Endothelial cell of umbilical vein (primary cell): ENCODE measurements around the gene SCAF11. TPM values are rescaled to one million over a fixed set of nuclear protein-coding genes. Genes with fewer than 3 reads are reported as not detected.

Experiments used
- BruUV-seq: library from RNA; stranded (reverse); fragments of 400-500 nt; replicated peaks from 2 replicates; lab custom pipeline; 2021; lab: Mats Ljungman, UMichigan
- CTCF ChIA-PET: fragments of 300-600, 350-600 bp; sonication (Branson Sonifier 250); formaldehyde crosslinking; loops from one replicate; lab custom pipeline; 2021; ENCODE audit warnings: antibody characterized with exemption, inconsistent platforms; lab: Charles Lee
- POLR2A ChIA-PET: fragments of 300-600, 350-600 bp; sonication (Branson Sonifier 250); formaldehyde crosslinking; loops from one replicate; lab custom pipeline; 2021; ENCODE audit warnings: antibody characterized with exemption, inconsistent platforms; lab: Charles Lee
- DNase-seq: peaks from one replicate; pipeline ENCODE4 v3.0.0-alpha.2; 2011; ENCODE audit warnings: low read depth, low spot score
- FAIRE-seq: peaks from 2 replicates; lab custom pipeline; 2011; peaks lifted over from hg19 to GRCh38; lab: Jason Lieb, UNC
- H2AFZ ChIP-seq: 2 replicates; pipeline ENCODE4 v1.6.0; 2012; ENCODE audit warnings: low read depth, low read length, control low read depth, inconsistent platforms
- H3K27ac ChIP-seq: 2 replicates; pipeline ENCODE4 v1.5.1; 2011; ENCODE audit warnings: low read depth, mild to moderate bottlenecking, control low read depth, low read length, moderate library complexity; ENCODE audit not compliant: insufficient read depth
- H3K27me3 ChIP-seq, 2 experiments: 2 replicates each; pipeline versions ENCODE4 v1.6.0 to v1.6.1; 2011; ENCODE audit warnings: low read length in 2 of 2, mixed read lengths in 1 of 2; ENCODE audit not compliant: control insufficient read depth in 2 of 2, insufficient read depth in 2 of 2
- H3K36me3 ChIP-seq, 2 experiments: 2 replicates in 1 of 2; 3 replicates in 1 of 2; pipeline ENCODE4 v1.5.1; 2011; ENCODE audit warnings: low read length in 2 of 2, mild to moderate bottlenecking in 1 of 2, moderate library complexity in 1 of 2; ENCODE audit not compliant: control insufficient read depth in 2 of 2, insufficient read depth in 2 of 2; ENCODE audit errors: extremely low read depth in 1 of 2
- H3K4me1 ChIP-seq: 3 replicates; pipeline ENCODE4 v1.5.1; 2011; ENCODE audit warnings: mild to moderate bottlenecking, low read length; ENCODE audit not compliant: control insufficient read depth, insufficient read depth; ENCODE audit errors: extremely low read depth
- H3K4me2 ChIP-seq: 2 replicates; pipeline ENCODE4 v1.6.1; 2011; ENCODE audit warnings: low read length, control low read depth, mixed read lengths; ENCODE audit not compliant: insufficient read depth
- H3K4me3 ChIP-seq, 3 experiments: fragments of 200-600 bp in 1 of 3; sonication (generic), shearing (Covaris generic) in 1 of 3; replicated peaks in 1 of 3; 2 replicates each; pipeline ENCODE4 v1.5.1; 2011 to 2016; ENCODE audit warnings: control low read depth in 3 of 3, low read length in 3 of 3, mild to moderate bottlenecking in 2 of 3, inconsistent platforms in 1 of 3, low read depth in 1 of 3, moderate library complexity in 1 of 3; ENCODE audit not compliant: insufficient read depth in 1 of 3
- H3K79me2 ChIP-seq: 2 replicates; pipeline ENCODE4 v1.6.0; 2012; ENCODE audit warnings: low read length, inconsistent platforms; ENCODE audit not compliant: control insufficient read depth, insufficient read depth
- H3K9ac ChIP-seq: replicated peaks from 2 replicates; pipeline ENCODE3; 2011; ENCODE audit warnings: low read length, control low read depth; ENCODE audit not compliant: insufficient read depth; ENCODE audit errors: extremely low read depth
- H3K9me1 ChIP-seq: replicated peaks from 3 replicates; pipeline ENCODE4 v1.6.0; 2011; ENCODE audit warnings: mild to moderate bottlenecking, low read length; ENCODE audit not compliant: control insufficient read depth, insufficient read depth; ENCODE audit errors: extremely low read depth
- H3K9me3 ChIP-seq: replicated peaks from 2 replicates; pipeline ENCODE4 v1.5.1; 2012; ENCODE audit warnings: low read length, inconsistent platforms; ENCODE audit not compliant: control insufficient read depth, insufficient read depth
- H4K20me1 ChIP-seq: replicated peaks from 2 replicates; pipeline ENCODE3; 2011; ENCODE audit warnings: mild to moderate bottlenecking, low read length; ENCODE audit not compliant: control insufficient read depth, insufficient read depth; ENCODE audit errors: extremely low read depth
- EZH2 ChIP-seq: IDR thresholded peaks from 2 replicates; pipeline ENCODE4 v1.6.1; 2012; ENCODE audit warnings: borderline replicate concordance, low read depth, mild to moderate bottlenecking, moderate library complexity, low read length, inconsistent platforms; ENCODE audit not compliant: severe bottlenecking
- FOS ChIP-seq: IDR thresholded peaks from 2 replicates; pipeline ENCODE4 v1.6.1; 2011; ENCODE audit warnings: mild to moderate bottlenecking, low read length, moderate library complexity, borderline replicate concordance; ENCODE audit not compliant: insufficient read depth
- GATA2 ChIP-seq: IDR thresholded peaks from 2 replicates; pipeline ENCODE4 v1.7.0; 2011; ENCODE audit warnings: low read depth, mild to moderate bottlenecking, moderate library complexity, mixed read lengths, low read length; ENCODE audit not compliant: insufficient read length, insufficient read depth
- JUN ChIP-seq: IDR thresholded peaks from 2 replicates; pipeline ENCODE4 v1.6.1; 2011; ENCODE audit warnings: borderline replicate concordance, low read depth; ENCODE audit not compliant: insufficient read length, insufficient read depth
- MAX ChIP-seq: IDR thresholded peaks from 2 replicates; pipeline ENCODE4 v1.6.1; 2011; ENCODE audit not compliant: insufficient read depth, insufficient read length
- MYC ChIP-seq: IDR thresholded peaks from one replicate; pipeline ENCODE4 v1.6.1; 2011; ENCODE audit warnings: mild to moderate bottlenecking, low read depth, low read length
- POLR2A ChIP-seq: IDR thresholded peaks from 2 replicates; pipeline ENCODE4 v1.6.1; 2012; ENCODE audit warnings: low read depth, mild to moderate bottlenecking, control low read depth, low read length
- POLR2AphosphoS5 ChIP-seq: IDR thresholded peaks from 2 replicates; pipeline ENCODE4 v1.6.1; 2012; ENCODE audit warnings: low read depth, mild to moderate bottlenecking, control low read depth, low read length, moderate library complexity; ENCODE audit not compliant: insufficient read depth
- dilution Hi-C: fragments of 300-500 bp; cut with MboI; formaldehyde crosslinking; loops from one replicate; pipeline ENCODE4 v1.15.0; 2019; ENCODE audit warnings: low sequenced_read_pairs; ENCODE audit not compliant: extremely low pct_ligation_motif_present
- intact Hi-C: fragments of 100-400 bp; cut with micrococcal nuclease; formaldehyde crosslinking; loops from one replicate; pipeline ENCODE4 v1.10.0; 2022
- polyA plus RNA-seq, 4 experiments: library from polyadenylated mRNA; depleted of rRNA in 3 of 4; stranded (reverse) in 3 of 4; unstranded in 1 of 4; fragments of >200 nt; gene quantifications; 2 replicates each; pipeline versions ENCODE4 v1.2.1 to v1.2.3, GENCODE V29; 2011 to 2012; ENCODE audit warnings: missing spikeins in 1 of 4
- total RNA-seq: library from RNA; stranded (reverse); gene quantifications from 2 replicates; pipeline ENCODE4 v1.2.3, GENCODE V29; 2021
- TF ChIP-seq, protein P1 (sequence below), 2 donors: IDR thresholded peaks; 1 replicate in 1 of 2; 2 replicates in 1 of 2; pipeline ENCODE4 v1.5.1; 2011; ENCODE audit warnings: low read length in 2 of 2, mild to moderate bottlenecking in 2 of 2, moderate library complexity in 2 of 2, control low read depth in 1 of 2, inconsistent platforms in 1 of 2, low read depth in 1 of 2; ENCODE audit not compliant: insufficient read depth in 1 of 2; ENCODE audit errors: extremely low read depth in 1 of 2

SCAF11 gene
- total and polyA plus RNA-seq, 2 donors (not counting 3 experiments of a cell fraction or from before 2014, with no cell fraction given): 20.9 to 109 TPM

- FAIRE-seq (no peak), DNase-seq (peak; percentile 42)
- Histone ChIP-seq H2AFZ (no peak overlapping the region), H3K9me3 (no peaks in the 10 kb centered on the region), H3K27ac (no peak overlapping the region), H3K4me1 (no peaks in the 10 kb centered on the region), H3K27me3 (no peaks in the 10 kb centered on the region), H3K9ac (no peak overlapping the region), H3K9me1 (no peaks in the 10 kb centered on the region), H3K79me2 (peaks cover 3% of the 10 kb centered on the region), H3K4me3 (no peak overlapping the region), H4K20me1 (no peaks in the 10 kb centered on the region), H3K4me2 (no peak overlapping the region), H3K36me3 (no peaks in the 10 kb centered on the region)
- dilution Hi-C loops (no loop called here), intact Hi-C loops (no loop called here)
- CTCF ChIA-PET: no interaction called here
- BruUV-seq: no TSS peak
- TF ChIP-seq GATA2 (no peak), MYC (no peak), MAX (no peak), POLR2A (no peak), JUN (no peak), EZH2 (no peak), FOS (no peak), POLR2AphosphoS5 (no peak)
- TF ChIP-seq, protein P1, sequence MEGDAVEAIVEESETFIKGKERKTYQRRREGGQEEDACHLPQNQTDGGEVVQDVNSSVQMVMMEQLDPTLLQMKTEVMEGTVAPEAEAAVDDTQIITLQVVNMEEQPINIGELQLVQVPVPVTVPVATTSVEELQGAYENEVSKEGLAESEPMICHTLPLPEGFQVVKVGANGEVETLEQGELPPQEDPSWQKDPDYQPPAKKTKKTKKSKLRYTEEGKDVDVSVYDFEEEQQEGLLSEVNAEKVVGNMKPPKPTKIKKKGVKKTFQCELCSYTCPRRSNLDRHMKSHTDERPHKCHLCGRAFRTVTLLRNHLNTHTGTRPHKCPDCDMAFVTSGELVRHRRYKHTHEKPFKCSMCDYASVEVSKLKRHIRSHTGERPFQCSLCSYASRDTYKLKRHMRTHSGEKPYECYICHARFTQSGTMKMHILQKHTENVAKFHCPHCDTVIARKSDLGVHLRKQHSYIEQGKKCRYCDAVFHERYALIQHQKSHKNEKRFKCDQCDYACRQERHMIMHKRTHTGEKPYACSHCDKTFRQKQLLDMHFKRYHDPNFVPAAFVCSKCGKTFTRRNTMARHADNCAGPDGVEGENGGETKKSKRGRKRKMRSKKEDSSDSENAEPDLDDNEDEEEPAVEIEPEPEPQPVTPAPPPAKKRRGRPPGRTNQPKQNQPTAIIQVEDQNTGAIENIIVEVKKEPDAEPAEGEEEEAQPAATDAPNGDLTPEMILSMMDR (IDR thresholded peaks at IDR 0.05; ENCODE audit: extremely low read depth in 1 of 2, insufficient read depth in 1 of 2, low read depth in 1 of 2, low read length in 2 of 2): no peak
- POLR2A ChIA-PET: no interaction called here
Observed at GRCh38 chr12:45938566-45938965, 51.8 kb downstream of the SCAF11 start.
